ENCODE data around the gene GPX4. TPM values are rescaled to one million over a fixed set of nuclear protein-coding genes. Genes with fewer than 3 reads are reported as not detected.

The GPX4 gene
- total and polyA plus RNA-seq, 9 of the 15 experiments (the other 6 are each of a cell fraction or from before 2014, with no cell fraction given) = 61.4 to 661 (median 349) TPM

DNA sequence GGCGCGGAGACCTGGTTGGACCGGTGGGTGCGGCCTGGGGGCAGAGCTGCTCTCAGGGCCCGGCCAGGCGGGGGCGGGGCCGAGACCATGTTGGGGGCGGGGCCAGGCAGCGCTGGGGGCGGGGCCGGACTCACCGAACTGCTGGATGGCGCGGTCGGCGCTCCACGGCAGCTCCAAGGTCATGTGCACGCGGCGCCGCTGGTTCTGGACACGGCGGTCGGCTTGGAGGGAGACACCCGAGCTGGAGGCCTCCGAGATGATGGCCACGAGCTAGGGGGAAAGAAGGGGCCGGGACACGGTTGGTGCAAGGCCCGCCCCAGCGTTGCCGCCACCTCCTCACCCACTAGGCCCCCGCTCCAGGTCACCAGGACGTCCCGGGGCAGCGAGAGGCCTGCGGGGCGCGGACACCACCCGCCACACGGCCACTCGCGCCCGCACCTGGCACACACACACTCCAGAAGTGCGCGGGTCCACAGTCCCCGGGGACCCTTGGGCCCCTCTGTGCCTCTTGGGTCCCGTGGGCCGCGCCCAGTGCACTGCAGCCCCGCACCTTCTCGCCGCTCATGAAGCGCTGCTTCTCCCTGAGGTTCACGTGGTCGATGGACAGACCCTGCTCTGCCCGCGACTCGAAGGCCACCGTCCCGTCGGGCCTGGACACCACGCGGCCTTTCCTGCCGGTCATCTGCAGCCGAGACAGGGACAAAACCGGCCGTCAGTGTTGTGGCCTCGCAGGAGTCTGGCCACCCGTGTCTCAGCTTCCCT lies 8.7 kb downstream of the GPX4 start:
- peak; percentile 87 to 91 (median 88) for DNase-seq (ENCODE audit: extremely low read depth in 1 of 4, low spot score in 3 of 4)
- 32% methylated on average over 32 of the region's 71 CpGs for WGBS (ENCODE audit: insufficient coverage, low coverage, missing lambda C conversion rate)
- no peaks in the 10 kb centered on the region for H3K27me3 ChIP-seq (ENCODE audit: control insufficient read depth in 2 of 2, insufficient read depth in 2 of 2, low read length in 2 of 2)
- ATAC-seq = peak; percentile 88
- peak overlapping the region; percentile 62 for H2AFZ ChIP-seq (ENCODE audit: low read depth, low read length)
- peak overlapping the region; percentile 36 to 91 for H3K9ac ChIP-seq (ENCODE audit: insufficient read depth in 1 of 2, low read depth in 2 of 2, low read length in 2 of 2)
- intact Hi-C loops (cut with micrococcal nuclease) (loop anchor here (2.0 to 5.0 kb wide), 2 partner anchors 80 to 128 kb away; partner anchors contain the start of gene ATP5F1D), in situ Hi-C loops (cut with MboI) (no loop called here)
- no peaks in the 10 kb centered on the region for H3K9me3 ChIP-seq (replicated peaks; ENCODE audit: control insufficient read depth, insufficient read depth, low read depth, low read length)
- BruUV-seq (replicated peaks) = no TSS peak
- H4K20me1 ChIP-seq (replicated peaks; ENCODE audit: control insufficient read depth, insufficient read depth, low read length) = no peaks in the 10 kb centered on the region
- ChIA-PET POLR2A (interaction anchor here (0.7 to 2.3 kb wide), 7 partner anchors 9 to 156 kb away, joined by 3 to 14 read pairs (median 4); partner anchors contain the start of genes CIRBP and GPX4), CTCF (ENCODE audit: low intra/inter-chr PET ratio) (interaction anchor here (0.6 to 3.8 kb wide), 4 partner anchors 80 to 128 kb away, joined by 3 to 21 read pairs (median 14); partner anchors contain the start of gene ATP5F1D)
- FAIRE-seq = peak; percentile 51
- H3K36me3 ChIP-seq (ENCODE audit: control insufficient read depth, insufficient read depth, low read length) = peaks cover 70% of the 10 kb centered on the region; the same call in 2 of the 3 replicates
- H3K4me2 ChIP-seq (ENCODE audit: insufficient read depth, low read length) = peak overlapping the region; percentile 53
- no peaks in the 10 kb centered on the region for H3K9me1 ChIP-seq (ENCODE audit: control insufficient read depth, insufficient read depth, low read length)
- peaks cover 9 to 83% of the 10 kb centered on the region in 2 experiments for H3K4me1 ChIP-seq (replicated peaks in 1 of 2; ENCODE audit: control insufficient read depth in 2 of 2, insufficient read depth in 2 of 2, low read length in 2 of 2)
- H3K27ac ChIP-seq (ENCODE audit: extremely low read depth, low read depth, low read length) = peak overlapping the region; percentile 78
- H3K79me2 ChIP-seq (ENCODE audit: control insufficient read depth, insufficient read depth, low read length) = peaks cover 3% of the 10 kb centered on the region; the same call in 1 of the 3 replicates
- H3K4me3 ChIP-seq = no peak overlapping the region
- TF ChIP-seq ZNF717 (CRISPR knock-in tag; IDR thresholded peaks at IDR 0.05) (no peak), TRIM24 (IDR thresholded peaks at IDR 0.05) (no peak), NR2F6 (CRISPR knock-in tag; IDR thresholded peaks at IDR 0.05) (peak; percentile 65; the same call in 1 of the 2 replicates), CBFA2T3 (IDR thresholded peaks at IDR 0.05) (no peak), ATF7 (IDR thresholded peaks at IDR 0.05) (no peak), KHSRP (IDR thresholded peaks at IDR 0.05) (no peak), EP300 (IDR thresholded peaks at IDR 0.05; ENCODE audit: low read length) (no peak), NCOA2 (IDR thresholded peaks at IDR 0.05; ENCODE audit: partially characterized antibody in 2 of 2) (no peak), FOXM1 (IDR thresholded peaks at IDR 0.05; ENCODE audit: low read depth) (no peak), FOXM1 (CRISPR knock-in tag; IDR thresholded peaks at IDR 0.05; ENCODE audit: low read depth) (no peak), ESRRA (IDR thresholded peaks at IDR 0.05; ENCODE audit: borderline replicate concordance, low read depth) (peak; percentile 88), GATA2 (CRISPR knock-in tag; IDR thresholded peaks at IDR 0.05) (no peak), ZNF589 (CRISPR knock-in tag; IDR thresholded peaks at IDR 0.05; ENCODE audit: low read depth) (no peak)
- TF ChIP-seq, protein P1, sequence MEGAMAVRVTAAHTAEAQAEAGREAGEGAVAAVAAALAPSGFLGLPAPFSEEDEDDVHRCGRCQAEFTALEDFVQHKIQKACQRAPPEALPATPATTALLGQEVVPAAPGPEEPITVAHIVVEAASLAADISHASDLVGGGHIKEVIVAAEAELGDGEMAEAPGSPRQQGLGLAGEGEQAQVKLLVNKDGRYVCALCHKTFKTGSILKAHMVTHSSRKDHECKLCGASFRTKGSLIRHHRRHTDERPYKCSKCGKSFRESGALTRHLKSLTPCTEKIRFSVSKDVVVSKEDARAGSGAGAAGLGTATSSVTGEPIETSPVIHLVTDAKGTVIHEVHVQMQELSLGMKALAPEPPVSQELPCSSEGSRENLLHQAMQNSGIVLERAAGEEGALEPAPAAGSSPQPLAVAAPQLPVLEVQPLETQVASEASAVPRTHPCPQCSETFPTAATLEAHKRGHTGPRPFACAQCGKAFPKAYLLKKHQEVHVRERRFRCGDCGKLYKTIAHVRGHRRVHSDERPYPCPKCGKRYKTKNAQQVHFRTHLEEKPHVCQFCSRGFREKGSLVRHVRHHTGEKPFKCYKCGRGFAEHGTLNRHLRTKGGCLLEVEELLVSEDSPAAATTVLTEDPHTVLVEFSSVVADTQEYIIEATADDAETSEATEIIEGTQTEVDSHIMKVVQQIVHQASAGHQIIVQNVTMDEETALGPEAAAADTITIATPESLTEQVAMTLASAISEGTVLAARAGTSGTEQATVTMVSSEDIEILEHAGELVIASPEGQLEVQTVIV (CRISPR knock-in tag; IDR thresholded peaks at IDR 0.05; ENCODE audit: borderline replicate concordance) = no peak
- TF ChIP-seq, protein P2, sequence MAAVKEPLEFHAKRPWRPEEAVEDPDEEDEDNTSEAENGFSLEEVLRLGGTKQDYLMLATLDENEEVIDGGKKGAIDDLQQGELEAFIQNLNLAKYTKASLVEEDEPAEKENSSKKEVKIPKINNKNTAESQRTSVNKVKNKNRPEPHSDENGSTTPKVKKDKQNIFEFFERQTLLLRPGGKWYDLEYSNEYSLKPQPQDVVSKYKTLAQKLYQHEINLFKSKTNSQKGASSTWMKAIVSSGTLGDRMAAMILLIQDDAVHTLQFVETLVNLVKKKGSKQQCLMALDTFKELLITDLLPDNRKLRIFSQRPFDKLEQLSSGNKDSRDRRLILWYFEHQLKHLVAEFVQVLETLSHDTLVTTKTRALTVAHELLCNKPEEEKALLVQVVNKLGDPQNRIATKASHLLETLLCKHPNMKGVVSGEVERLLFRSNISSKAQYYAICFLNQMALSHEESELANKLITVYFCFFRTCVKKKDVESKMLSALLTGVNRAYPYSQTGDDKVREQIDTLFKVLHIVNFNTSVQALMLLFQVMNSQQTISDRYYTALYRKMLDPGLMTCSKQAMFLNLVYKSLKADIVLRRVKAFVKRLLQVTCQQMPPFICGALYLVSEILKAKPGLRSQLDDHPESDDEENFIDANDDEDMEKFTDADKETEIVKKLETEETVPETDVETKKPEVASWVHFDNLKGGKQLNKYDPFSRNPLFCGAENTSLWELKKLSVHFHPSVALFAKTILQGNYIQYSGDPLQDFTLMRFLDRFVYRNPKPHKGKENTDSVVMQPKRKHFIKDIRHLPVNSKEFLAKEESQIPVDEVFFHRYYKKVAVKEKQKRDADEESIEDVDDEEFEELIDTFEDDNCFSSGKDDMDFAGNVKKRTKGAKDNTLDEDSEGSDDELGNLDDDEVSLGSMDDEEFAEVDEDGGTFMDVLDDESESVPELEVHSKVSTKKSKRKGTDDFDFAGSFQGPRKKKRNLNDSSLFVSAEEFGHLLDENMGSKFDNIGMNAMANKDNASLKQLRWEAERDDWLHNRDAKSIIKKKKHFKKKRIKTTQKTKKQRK (IDR thresholded peaks at IDR 0.05; ENCODE audit: borderline replicate concordance, low read depth, low read length) = no peak
- TF ChIP-seq, protein P3, sequence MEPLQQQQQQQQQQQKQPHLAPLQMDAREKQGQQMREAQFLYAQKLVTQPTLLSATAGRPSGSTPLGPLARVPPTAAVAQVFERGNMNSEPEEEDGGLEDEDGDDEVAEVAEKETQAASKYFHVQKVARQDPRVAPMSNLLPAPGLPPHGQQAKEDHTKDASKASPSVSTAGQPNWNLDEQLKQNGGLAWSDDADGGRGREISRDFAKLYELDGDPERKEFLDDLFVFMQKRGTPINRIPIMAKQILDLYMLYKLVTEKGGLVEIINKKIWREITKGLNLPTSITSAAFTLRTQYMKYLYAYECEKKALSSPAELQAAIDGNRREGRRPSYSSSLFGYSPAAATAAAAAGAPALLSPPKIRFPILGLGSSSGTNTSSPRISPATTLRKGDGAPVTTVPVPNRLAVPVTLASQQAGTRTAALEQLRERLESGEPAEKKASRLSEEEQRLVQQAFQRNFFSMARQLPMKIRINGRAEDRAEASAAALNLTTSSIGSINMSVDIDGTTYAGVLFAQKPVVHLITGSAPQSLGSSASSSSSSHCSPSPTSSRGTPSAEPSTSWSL (CRISPR knock-in tag; IDR thresholded peaks at IDR 0.05; ENCODE audit: borderline replicate concordance) = no peak
